H1 (cell line): ENCODE data around the gene PRICKLE3. TPM values are rescaled to one million over a fixed set of nuclear protein-coding genes. Genes with fewer than 3 reads are reported as not detected.

Source experiments
- CTCF ChIA-PET: fragments of 300-600 bp; sonication (Branson Sonifier 250); formaldehyde crosslinking; loops from one replicate; lab custom pipeline; 2021; ENCODE audit not compliant: partially characterized antibody; lab: Charles Lee
- POLR2A ChIA-PET: fragments of 300-600 bp; sonication (Branson Sonifier 250); formaldehyde crosslinking; loops from one replicate; lab custom pipeline; 2021; ENCODE audit warnings: inconsistent platforms; ENCODE audit not compliant: partially characterized antibody; lab: Charles Lee
- DNase-seq, 2 experiments: peaks; one replicate each; pipeline versions ENCODE4 v3.0.0 to v3.0.0-alpha.2; 2010 to 2022; ENCODE audit warnings: low spot score in 2 of 2, low read depth in 1 of 2, mixed read lengths in 1 of 2
- FAIRE-seq: peaks from 2 replicates; lab custom pipeline; 2011; peaks lifted over from hg19 to GRCh38; lab: Jason Lieb, UNC
- H2AFZ ChIP-seq: 2 replicates; pipeline ENCODE4 v1.8.1; 2012; ENCODE audit warnings: low read length, inconsistent platforms
- H2AK5ac ChIP-seq: 2 replicates; pipeline ENCODE4 v1.6.1; 2013; ENCODE audit warnings: low read depth, low read length
- H2BK120ac ChIP-seq: replicated peaks from 2 replicates; pipeline ENCODE3; 2013; ENCODE audit warnings: low read depth, low read length, inconsistent platforms
- H2BK12ac ChIP-seq: 2 replicates; pipeline ENCODE4 v1.6.1; 2013; ENCODE audit warnings: low read depth, low read length
- H2BK15ac ChIP-seq: 2 replicates; pipeline ENCODE4 v1.6.1; 2013; ENCODE audit warnings: low read length
- H2BK20ac ChIP-seq: 2 replicates; pipeline ENCODE4 v1.6.1; 2013; ENCODE audit warnings: low read length
- H2BK5ac ChIP-seq: 2 replicates; pipeline ENCODE4 v1.6.1; 2013; ENCODE audit warnings: low read depth, low read length
- H3K14ac ChIP-seq: 2 replicates; pipeline ENCODE4 v1.6.1; 2013; ENCODE audit warnings: inconsistent platforms; ENCODE audit not compliant: insufficient read length
- H3K18ac ChIP-seq: 2 replicates; pipeline ENCODE4 v1.6.1; 2013; ENCODE audit warnings: low read length; ENCODE audit errors: extremely low read depth
- H3K23ac ChIP-seq: 2 replicates; pipeline ENCODE4 v1.6.1; 2013; ENCODE audit warnings: inconsistent platforms; ENCODE audit not compliant: insufficient read length
- H3K23me2 ChIP-seq: 2 replicates; pipeline ENCODE4 v1.6.1; 2013; ENCODE audit warnings: low read depth, low read length
- H3K27ac ChIP-seq: 2 replicates; pipeline ENCODE4 v1.6.1; 2011; ENCODE audit warnings: low read depth, low read length, inconsistent platforms
- H3K27me3 ChIP-seq, 4 experiments: replicated peaks in 1 of 4; 1 replicate in 1 of 4; 2 replicates in 3 of 4; pipeline versions ENCODE4 v1.6.1 to v1.8.1; 2011 to 2013; ENCODE audit warnings: low read length in 3 of 4, mild to moderate bottlenecking in 3 of 4, inconsistent platforms in 2 of 4, mixed read lengths in 2 of 4, moderate library complexity in 1 of 4; ENCODE audit not compliant: control insufficient read depth in 3 of 4, insufficient read depth in 3 of 4; ENCODE audit errors: extremely low read depth in 1 of 4
- H3K36me3 ChIP-seq, 4 experiments: 2 replicates each; pipeline versions ENCODE4 v1.6.1 to v1.8.1; 2011 to 2013; ENCODE audit warnings: mild to moderate bottlenecking in 4 of 4, low read length in 3 of 4, moderate library complexity in 2 of 4, control low read depth in 1 of 4, inconsistent platforms in 1 of 4; ENCODE audit not compliant: insufficient read depth in 4 of 4, control insufficient read depth in 2 of 4
- H3K4ac ChIP-seq: replicated peaks from 2 replicates; pipeline ENCODE3; 2013; ENCODE audit warnings: low read length, low read depth, mixed read lengths, inconsistent platforms; ENCODE audit not compliant: insufficient read length
- H3K4me1 ChIP-seq, 4 experiments: replicated peaks in 1 of 4; 1 replicate in 1 of 4; 2 replicates in 3 of 4; pipeline versions ENCODE4 v1.6.1 to v1.8.1; 2011 to 2013; ENCODE audit warnings: low read length in 3 of 4, inconsistent platforms in 2 of 4, mixed read lengths in 1 of 4; ENCODE audit not compliant: insufficient read depth in 4 of 4, control insufficient read depth in 3 of 4
- H3K4me2 ChIP-seq, 2 experiments: 2 replicates each; pipeline versions ENCODE4 v1.6.1 to v1.8.1; 2011 to 2013; ENCODE audit warnings: low read depth in 2 of 2, low read length in 2 of 2, control low read depth in 1 of 2, inconsistent platforms in 1 of 2, mild to moderate bottlenecking in 1 of 2; ENCODE audit not compliant: insufficient read depth in 1 of 2
- H3K4me3 ChIP-seq, 4 experiments: fragments of 200-600, 300-600 bp in 1 of 4; sonication (generic), shearing (Covaris generic), sonication (Bioruptor Twin) in 1 of 4; 2 replicates each; pipeline versions ENCODE4 v1.5.1 to v1.8.1; 2011 to 2016; ENCODE audit warnings: low read length in 4 of 4, low read depth in 3 of 4, control low read depth in 2 of 4, inconsistent platforms in 2 of 4, mild to moderate bottlenecking in 2 of 4, mixed read lengths in 1 of 4, moderate library complexity in 1 of 4; ENCODE audit not compliant: insufficient read depth in 2 of 4; ENCODE audit errors: extremely low read depth in 1 of 4
- H3K56ac ChIP-seq: replicated peaks from 2 replicates; pipeline ENCODE3; 2013; ENCODE audit warnings: low read depth, mild to moderate bottlenecking, mixed read lengths, low read length, inconsistent platforms; ENCODE audit not compliant: insufficient read length
- H3K79me1 ChIP-seq: 2 replicates; pipeline ENCODE4 v1.6.1; 2013; ENCODE audit warnings: low read depth, low read length, control low read depth
- H3K79me2 ChIP-seq, 2 experiments: 2 replicates each; pipeline versions ENCODE4 v1.6.1 to v1.8.1; 2012 to 2013; ENCODE audit warnings: low read length in 2 of 2, mild to moderate bottlenecking in 2 of 2, inconsistent platforms in 1 of 2; ENCODE audit not compliant: insufficient read depth in 2 of 2, control insufficient read depth in 1 of 2
- H3K9ac ChIP-seq, 4 experiments: replicated peaks in 1 of 4; 1 replicate in 1 of 4; 2 replicates in 3 of 4; pipeline versions ENCODE4 v1.6.1 to v1.8.1; 2011 to 2013; ENCODE audit warnings: low read depth in 3 of 4, low read length in 3 of 4, control low read depth in 2 of 4, mild to moderate bottlenecking in 2 of 4, moderate library complexity in 2 of 4, inconsistent platforms in 1 of 4; ENCODE audit errors: extremely low read depth in 1 of 4
- H3K9me3 ChIP-seq, 2 experiments: 2 replicates each; pipeline versions ENCODE4 v1.6.1 to v1.8.1; 2012 to 2013; ENCODE audit warnings: mild to moderate bottlenecking in 2 of 2, moderate library complexity in 2 of 2, control low read depth in 1 of 2, inconsistent platforms in 1 of 2, low read depth in 1 of 2, low read length in 1 of 2, mixed read lengths in 1 of 2; ENCODE audit not compliant: insufficient read depth in 2 of 2
- H4K20me1 ChIP-seq, 2 experiments: replicated peaks in 1 of 2; 2 replicates each; pipeline versions ENCODE3 to v1.8.1; 2011 to 2013; ENCODE audit warnings: inconsistent platforms in 2 of 2, low read length in 2 of 2, mild to moderate bottlenecking in 1 of 2; ENCODE audit not compliant: insufficient read depth in 2 of 2, control insufficient read depth in 1 of 2
- H4K5ac ChIP-seq: 2 replicates; pipeline ENCODE4 v1.6.1; 2013; ENCODE audit warnings: low read length, low read depth, mixed read lengths, inconsistent platforms; ENCODE audit not compliant: insufficient read length
- H4K8ac ChIP-seq: 2 replicates; pipeline ENCODE4 v1.8.0; 2013; ENCODE audit warnings: mild to moderate bottlenecking, moderate library complexity, low read length, inconsistent platforms; ENCODE audit not compliant: insufficient read depth; ENCODE audit errors: extremely low read depth
- H4K91ac ChIP-seq: replicated peaks from 2 replicates; pipeline ENCODE3; 2013; ENCODE audit warnings: low read length, mixed read lengths, inconsistent platforms; ENCODE audit not compliant: insufficient read length
- ATF2 ChIP-seq: IDR thresholded peaks from 2 replicates; pipeline ENCODE4 v1.6.1; 2012; ENCODE audit warnings: low read length, inconsistent platforms
- CBX5 ChIP-seq: fragments of 300-800, 300-1000 bp; sonication (generic); IDR thresholded peaks from 2 replicates; pipeline ENCODE4 v1.7.1; 2016; ENCODE audit warnings: antibody characterized with exemption, low read length, low read depth
- CBX8 ChIP-seq: fragments of 300-800, 300-1000 bp; sonication (generic); IDR thresholded peaks from 2 replicates; pipeline ENCODE4 v1.7.1; 2016; ENCODE audit warnings: low read depth, low read length, borderline replicate concordance
- EGR1 ChIP-seq: IDR thresholded peaks from 2 replicates; pipeline ENCODE4 v1.6.1; 2011; ENCODE audit warnings: low read depth, low read length, borderline replicate concordance
- GTF2F1 ChIP-seq: IDR thresholded peaks from 2 replicates; pipeline ENCODE4 v1.6.1; 2012; ENCODE audit warnings: low read depth, low read length, improper control_type of control experiment, borderline replicate concordance
- NRF1 ChIP-seq: IDR thresholded peaks from 2 replicates; pipeline ENCODE4 v1.6.1; 2011; ENCODE audit warnings: mild to moderate bottlenecking, low read depth, low read length, improper control_type of control experiment
- POLR2AphosphoS5 ChIP-seq: IDR thresholded peaks from 2 replicates; pipeline ENCODE4 v1.6.1; 2011; ENCODE audit warnings: low read depth, low read length
- RNF2 ChIP-seq: fragments of 200-900, 300-1000 bp; sonication (generic); IDR thresholded peaks from 2 replicates; pipeline ENCODE4 v1.7.1; 2016; ENCODE audit warnings: borderline replicate concordance, low read depth, mild to moderate bottlenecking, antibody characterized with exemption, low read length; ENCODE audit not compliant: poor library complexity, severe bottlenecking; ENCODE audit errors: missing control alignments
- RXRA ChIP-seq: IDR thresholded peaks from 2 replicates; pipeline ENCODE4 v1.6.1; 2011; ENCODE audit warnings: low read depth, mild to moderate bottlenecking, low read length, moderate library complexity; ENCODE audit not compliant: insufficient read depth
- SIN3A ChIP-seq, 2 experiments: IDR thresholded peaks in 1 of 2; conservative IDR thresholded peaks in 1 of 2; 2 replicates each; pipeline ENCODE4 v1.6.1; 2011 to 2012; ENCODE audit warnings: low read length in 2 of 2, improper control_type of control experiment in 1 of 2, low read depth in 1 of 2, mild to moderate bottlenecking in 1 of 2
- SP1 ChIP-seq: IDR thresholded peaks from 2 replicates; pipeline ENCODE4 v1.6.1; 2011; ENCODE audit warnings: low read depth, low read length
- TAF7 ChIP-seq: optimal IDR thresholded peaks from 2 replicates; pipeline ENCODE3; 2011; ENCODE audit warnings: low read depth, mild to moderate bottlenecking, inconsistent platforms, low read length, moderate library complexity, borderline replicate concordance
- WGBS, 2 experiments: shearing (Covaris generic) in 1 of 2; methylation state at CpG; one replicate each; pipeline versions ENCODE4 v1.1.6 to v1.1.7; 2013 to 2015; ENCODE audit warnings: low lambda C conversion rate in 2 of 2, mixed read lengths in 2 of 2, inconsistent platforms in 1 of 2, low coverage in 1 of 2, missing lambda C conversion rate in 1 of 2; ENCODE audit not compliant: insufficient replicate concordance in 2 of 2, insufficient coverage in 1 of 2, insufficient read length in 1 of 2; ENCODE audit errors: extremely low coverage in 1 of 2, missing lambda C conversion rate in 1 of 2; 5-methylcytosine and 5-hydroxymethylcytosine counted together
- polyA plus RNA-seq, 7 experiments: library from polyadenylated mRNA; depleted of rRNA in 3 of 7; stranded (reverse) in 5 of 7; unstranded in 2 of 7; fragments of >200 nt in 5 of 7; fragments of 200-250 nt in 2 of 7; gene quantifications; 1 replicate in 5 of 7; 2 replicates in 1 of 7; 4 replicates in 1 of 7; pipeline versions ENCODE4 v1.2.1 to v1.2.3, GENCODE V29; 2011 to 2013; ENCODE audit warnings: missing spikeins in 2 of 7, mixed read lengths in 2 of 7
- total RNA-seq: library from RNA; stranded (reverse); fragmentation: NEBNext Ultra II Directional; extraction: Animal tissue kit (Norgen Biotek cat#: 25700); gene quantifications from 2 replicates; pipeline ENCODE4 v1.2.1, GENCODE V29; 2021

PRICKLE3 gene
- total and polyA plus RNA-seq, 2 of the 8 experiments (the other 6 are each of a cell fraction or from before 2014, with no cell fraction given) = 9.1 to 10.6 TPM

DNA sequence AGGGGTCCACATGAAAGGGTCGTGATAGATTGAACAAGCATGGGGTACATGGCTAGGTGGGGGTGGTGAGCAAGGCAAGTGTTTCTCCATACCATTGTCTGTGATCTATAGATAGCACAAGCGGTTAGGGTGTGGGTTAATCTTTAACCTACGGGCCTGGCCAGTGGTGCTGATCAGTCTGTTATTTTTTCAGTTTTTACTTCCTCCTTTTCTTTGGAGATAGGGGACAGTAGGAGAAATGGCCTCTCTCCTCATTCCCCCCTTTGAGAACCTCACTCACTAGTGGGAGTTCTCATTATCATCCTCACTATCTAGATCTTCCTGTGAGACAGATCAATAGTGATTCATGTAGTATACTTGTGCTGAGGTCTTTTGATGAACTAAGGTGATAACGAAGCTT, 46.5 kb downstream of the PRICKLE3 start:
- H4K8ac ChIP-seq = no peak overlapping the region
- H2BK120ac ChIP-seq = no peak overlapping the region
- TF ChIP-seq CBX5 = no peak
- TF ChIP-seq SP1 = no peak
- TF ChIP-seq NRF1 = no peak
- TF ChIP-seq GTF2F1 = no peak
- TF ChIP-seq EGR1 = no peak
- no peak for TF ChIP-seq TAF7
- no peak for TF ChIP-seq RNF2
- no peak for TF ChIP-seq RXRA
- no peak for TF ChIP-seq ATF2
- TF ChIP-seq POLR2AphosphoS5 = no peak
- no peak for TF ChIP-seq SIN3A (conservative IDR thresholded peaks at IDR 0.05 in 1 of 2, IDR thresholded peaks at IDR 0.05 in 1 of 2; ENCODE audit: low read depth in 1 of 2, low read length in 2 of 2)
- no peak for TF ChIP-seq CBX8

More for the DNA sequence above, 46.5 kb downstream of the PRICKLE3 start:
- no peaks in the 10 kb centered on the region for H3K9me3 ChIP-seq
- no peak overlapping the region for H2AFZ ChIP-seq
- H2BK12ac ChIP-seq = no peak overlapping the region
- no peak overlapping the region for H4K91ac ChIP-seq
- H3K27me3 ChIP-seq = no peaks in the 10 kb centered on the region
- H2BK20ac ChIP-seq = no peak overlapping the region
- CTCF ChIA-PET = no interaction called here
- no peaks in the 10 kb centered on the region for H4K20me1 ChIP-seq
- no peak overlapping the region for H3K9ac ChIP-seq
- H2BK5ac ChIP-seq = no peak overlapping the region
- no peak overlapping the region for H2BK15ac ChIP-seq
- no peak overlapping the region for H2AK5ac ChIP-seq
- H3K4ac ChIP-seq = no peak overlapping the region
- H3K4me2 ChIP-seq = no peak overlapping the region
- DNase-seq = no peak
- no peak overlapping the region for H3K23ac ChIP-seq
- H3K4me1 ChIP-seq = no peaks in the 10 kb centered on the region
- 81% methylated on average over 4 of the region's 4 CpGs; no CpG with 5 or more reads in 1 of the 2 experiments for WGBS, 2 experiments
- no peaks in the 10 kb centered on the region for H3K79me1 ChIP-seq
- no peak overlapping the region for H3K56ac ChIP-seq
- H4K5ac ChIP-seq = no peak overlapping the region
- H3K36me3 ChIP-seq = no peaks in the 10 kb centered on the region
- no peaks in the 10 kb centered on the region for H3K23me2 ChIP-seq
- H3K27ac ChIP-seq = no peak overlapping the region
- POLR2A ChIA-PET = interaction anchor here (1.0 kb wide), 1 partner anchor 249 kb away, joined by 3 read pairs; no protein-coding TSS in a partner anchor
- no peak for FAIRE-seq
- no peaks in the 10 kb centered on the region for H3K79me2 ChIP-seq
- no peak overlapping the region for H3K18ac ChIP-seq
- H3K4me3 ChIP-seq = no peak overlapping the region
- H3K14ac ChIP-seq = no peak overlapping the region
